GM12892 (cell line): ENCODE results near the gene MPPE1.

ENCODE experiments used
- DNase-seq: peaks from one replicate; pipeline ENCODE4 v3.0.0; 2011; ENCODE audit not compliant: insufficient read length
- FAIRE-seq: peaks from 2 replicates; lab custom pipeline; 2011; peaks lifted over from hg19 to GRCh38; lab: Jason Lieb, UNC
- POLR2A ChIP-seq: IDR thresholded peaks from 2 replicates; pipeline ENCODE4 v1.6.1; 2011; ENCODE audit warnings: low read depth, low read length, control low read depth
- POLR2AphosphoS5 ChIP-seq: IDR thresholded peaks from 2 replicates; pipeline ENCODE4 v1.6.1; 2011; ENCODE audit warnings: low read depth, low read length, control low read depth
- TAF1 ChIP-seq: IDR thresholded peaks from 2 replicates; pipeline ENCODE4 v1.6.1; 2011; ENCODE audit warnings: low read depth, mild to moderate bottlenecking, control low read depth, low read length, borderline replicate concordance

The MPPE1 gene

DNA sequence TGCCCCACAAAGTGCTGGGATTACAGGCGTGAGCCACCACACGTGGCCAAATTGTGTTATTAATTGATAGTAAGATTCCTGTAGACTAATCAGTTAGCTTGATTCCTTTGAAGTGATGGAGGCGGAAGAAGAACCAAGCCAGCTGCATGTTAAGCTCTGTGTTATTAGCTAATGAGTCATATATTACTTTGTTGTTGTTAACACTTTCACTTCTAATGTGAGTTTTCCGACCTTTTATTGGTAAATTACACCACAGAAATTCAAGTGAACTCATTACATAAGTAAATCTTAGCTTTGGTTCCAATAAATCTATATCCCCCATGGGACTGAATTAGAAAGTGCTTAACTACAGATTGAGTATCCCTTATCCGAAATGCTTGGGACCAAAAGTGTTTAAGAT, 36.6 kb downstream of the MPPE1 start:
- DNase-seq (no peak), FAIRE-seq (no peak)
- no peak for TF ChIP-seq TAF1
- TF ChIP-seq POLR2A: no peak
- no peak for TF ChIP-seq POLR2AphosphoS5

DNA sequence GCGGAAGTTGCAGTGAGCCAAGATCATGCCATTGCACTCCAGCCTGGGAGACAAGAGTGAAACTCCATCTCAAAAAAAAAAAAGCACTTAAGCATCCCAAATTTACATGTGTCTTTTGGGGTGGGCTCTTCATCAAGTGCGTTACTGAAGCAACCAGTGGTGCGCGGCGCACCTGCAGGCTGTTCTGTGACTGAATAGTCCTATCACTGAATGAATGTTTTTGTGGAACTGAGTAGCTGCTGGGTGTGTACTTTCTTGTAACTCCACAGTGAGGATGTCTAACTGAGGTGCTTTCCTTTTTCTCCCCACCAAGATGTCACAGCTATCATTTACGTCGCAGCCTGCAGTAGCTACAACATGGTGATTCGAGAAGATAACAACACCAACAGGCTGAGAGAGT, 39.9 kb downstream of the MPPE1 start:
- DNase-seq (no peak), FAIRE-seq (no peak)
- no peak for TF ChIP-seq POLR2A
- TF ChIP-seq TAF1: no peak
- TF ChIP-seq POLR2AphosphoS5: no peak

DNA sequence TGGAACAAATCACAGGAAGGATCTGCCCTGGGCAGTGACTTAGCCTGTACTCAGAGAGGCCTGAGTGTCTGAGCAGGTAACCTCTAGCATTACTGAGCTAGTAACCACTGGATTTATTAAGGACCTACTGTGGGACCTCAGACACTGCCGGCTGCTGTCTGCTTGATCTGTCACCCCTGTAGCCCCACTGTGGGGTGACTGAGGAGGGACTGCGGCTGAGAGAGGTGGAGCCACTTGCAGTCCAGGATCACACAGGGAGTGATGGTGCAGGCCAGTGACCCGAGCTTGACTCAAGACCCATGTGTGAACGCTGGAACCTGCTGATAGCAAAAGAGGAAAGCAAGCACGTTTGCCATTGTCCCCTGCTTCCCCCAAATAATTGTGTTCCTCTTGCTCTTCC, 41.4 kb downstream of the MPPE1 start:
- FAIRE-seq (no peak), DNase-seq (no peak)
- TF ChIP-seq TAF1 (no peak), POLR2AphosphoS5 (no peak), POLR2A (no peak)

DNA sequence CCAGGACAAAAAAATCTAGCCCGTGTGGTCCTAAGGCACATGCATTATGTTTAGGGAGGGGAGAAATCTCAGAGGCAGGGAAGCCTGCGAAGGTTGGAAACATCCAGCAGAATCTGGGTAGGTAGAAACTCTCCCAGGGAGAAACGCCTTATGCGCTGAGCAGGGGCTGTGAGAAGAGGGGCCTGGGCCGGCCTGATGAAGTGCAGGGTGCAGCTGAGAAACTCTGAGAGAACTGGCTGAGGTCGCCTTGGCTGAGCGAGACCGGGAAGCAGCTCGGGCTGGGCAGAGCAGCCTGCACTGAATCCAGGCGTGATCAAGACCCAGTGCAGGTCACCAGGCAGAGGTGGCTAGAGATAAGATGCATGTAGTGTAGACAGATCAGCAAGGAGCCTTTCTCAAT, 41.8 kb downstream of the MPPE1 start:
- TF ChIP-seq POLR2AphosphoS5 (no peak), TAF1 (no peak), POLR2A (no peak)
- DNase-seq (no peak), FAIRE-seq (no peak)

DNA sequence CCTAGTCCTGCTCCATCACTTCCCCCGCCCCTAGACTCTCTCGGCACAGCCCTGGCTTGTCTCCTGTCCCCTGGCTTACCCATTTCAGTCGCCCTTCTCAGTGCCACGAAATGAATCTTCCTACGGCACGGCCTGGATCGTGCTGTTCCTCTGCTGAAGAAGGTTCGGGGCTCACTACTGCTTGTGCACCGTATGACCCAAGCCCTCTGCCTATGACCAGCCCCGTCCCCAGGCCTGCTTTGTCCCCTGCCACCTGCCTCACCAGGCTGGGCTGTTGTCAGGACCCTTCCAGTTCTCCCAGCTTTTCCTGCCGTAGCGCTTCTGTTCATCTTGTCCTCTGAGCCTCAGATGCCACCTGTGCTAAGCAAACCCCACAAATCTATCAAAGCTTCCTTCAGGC, 43.0 kb downstream of the MPPE1 start:
- DNase-seq: no peak
- TF ChIP-seq POLR2A (no peak), TAF1 (no peak), POLR2AphosphoS5 (no peak)
- FAIRE-seq: no peak

DNA sequence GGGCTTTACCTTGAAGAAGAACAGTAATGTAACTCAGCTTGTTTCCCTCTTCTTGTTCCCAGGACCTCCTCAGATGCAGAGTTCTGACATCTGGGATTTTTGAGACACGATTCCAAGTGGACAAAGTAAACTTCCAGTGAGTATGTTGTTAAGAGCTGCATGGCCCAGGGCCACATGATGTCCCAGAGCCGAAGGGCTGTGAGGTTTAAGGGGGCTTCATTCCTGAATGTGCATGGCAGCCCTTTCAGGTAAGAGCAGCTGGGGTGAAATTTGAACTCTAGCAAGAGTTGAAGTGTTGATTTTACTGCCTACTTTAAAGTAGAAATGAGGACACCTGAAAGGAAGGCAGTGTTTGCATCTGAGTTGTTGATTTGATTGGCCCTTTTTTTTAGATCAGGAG, 43.6 kb downstream of the MPPE1 start:
- FAIRE-seq (no peak), DNase-seq (no peak)
- TF ChIP-seq POLR2A: no peak
- no peak for TF ChIP-seq TAF1
- no peak for TF ChIP-seq POLR2AphosphoS5

DNA sequence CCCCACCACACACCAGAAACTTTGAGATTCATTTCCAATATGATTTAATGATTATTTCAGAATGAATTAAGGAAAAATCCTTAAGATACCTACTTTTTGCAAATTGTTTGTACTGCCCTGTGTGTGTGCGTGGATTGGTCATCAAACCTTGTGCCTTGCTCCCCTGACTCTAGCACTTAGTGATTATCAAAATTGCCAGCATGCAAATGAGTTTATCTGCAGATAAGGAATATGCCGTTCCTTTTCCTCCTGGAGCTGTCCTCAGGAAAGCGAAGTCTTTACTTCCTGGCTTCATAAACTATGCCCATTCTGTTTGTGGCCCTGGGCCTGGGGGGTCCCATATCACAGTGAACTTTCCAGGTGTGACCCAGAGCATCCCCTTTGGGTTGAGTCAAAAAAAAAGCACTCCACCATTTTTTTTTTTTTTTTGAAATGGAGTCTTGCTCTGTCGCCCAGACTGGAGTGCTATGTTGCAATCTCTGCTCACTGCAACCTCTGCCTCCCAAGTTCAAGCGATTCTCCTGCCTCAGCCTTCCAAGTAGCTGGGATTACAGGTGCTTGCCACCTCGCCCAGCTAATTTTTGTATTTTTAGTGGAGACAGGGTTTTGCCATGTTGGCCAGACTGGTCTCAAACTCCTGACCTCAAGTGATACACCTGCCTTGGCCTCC, 45.5 kb downstream of the MPPE1 start:
- FAIRE-seq (no peak), DNase-seq (no peak)
- TF ChIP-seq POLR2AphosphoS5: no peak
- TF ChIP-seq POLR2A: no peak
- no peak for TF ChIP-seq TAF1

DNA sequence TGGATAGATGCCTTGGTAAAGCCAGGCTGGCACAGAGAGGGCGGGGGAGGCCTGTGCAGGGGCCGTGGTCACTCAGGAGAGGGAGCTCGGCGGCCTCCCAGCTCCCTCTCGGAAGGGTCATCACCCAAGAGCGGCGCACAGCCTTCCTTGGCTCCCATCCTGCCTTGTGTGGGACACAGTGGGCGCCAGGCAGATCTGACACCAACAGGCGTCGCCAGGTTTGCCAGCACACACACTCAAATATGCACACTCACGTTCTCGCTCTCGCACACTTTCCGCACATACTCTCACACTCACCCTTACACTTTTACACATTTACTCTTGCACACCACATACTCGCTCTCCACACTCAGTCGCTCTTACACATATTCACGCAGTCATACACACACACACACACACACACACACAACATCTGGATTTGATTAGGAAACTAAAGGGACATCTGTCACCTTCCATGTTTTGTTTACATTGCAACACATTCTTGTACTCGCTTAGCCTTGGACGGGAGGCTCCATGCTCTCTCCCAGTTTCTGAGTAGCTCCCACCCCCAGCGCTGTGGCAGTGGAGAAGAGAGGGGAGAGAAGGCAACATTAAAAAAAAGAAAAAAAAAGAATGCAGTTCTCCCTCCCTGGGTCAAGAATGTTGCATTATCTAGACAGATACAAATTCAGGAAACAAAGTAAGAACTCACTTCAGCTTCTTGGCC, 46.4 kb downstream of the MPPE1 start:
- DNase-seq (no peak), FAIRE-seq (no peak)
- TF ChIP-seq POLR2AphosphoS5 (no peak), TAF1 (no peak), POLR2A (no peak)

DNA sequence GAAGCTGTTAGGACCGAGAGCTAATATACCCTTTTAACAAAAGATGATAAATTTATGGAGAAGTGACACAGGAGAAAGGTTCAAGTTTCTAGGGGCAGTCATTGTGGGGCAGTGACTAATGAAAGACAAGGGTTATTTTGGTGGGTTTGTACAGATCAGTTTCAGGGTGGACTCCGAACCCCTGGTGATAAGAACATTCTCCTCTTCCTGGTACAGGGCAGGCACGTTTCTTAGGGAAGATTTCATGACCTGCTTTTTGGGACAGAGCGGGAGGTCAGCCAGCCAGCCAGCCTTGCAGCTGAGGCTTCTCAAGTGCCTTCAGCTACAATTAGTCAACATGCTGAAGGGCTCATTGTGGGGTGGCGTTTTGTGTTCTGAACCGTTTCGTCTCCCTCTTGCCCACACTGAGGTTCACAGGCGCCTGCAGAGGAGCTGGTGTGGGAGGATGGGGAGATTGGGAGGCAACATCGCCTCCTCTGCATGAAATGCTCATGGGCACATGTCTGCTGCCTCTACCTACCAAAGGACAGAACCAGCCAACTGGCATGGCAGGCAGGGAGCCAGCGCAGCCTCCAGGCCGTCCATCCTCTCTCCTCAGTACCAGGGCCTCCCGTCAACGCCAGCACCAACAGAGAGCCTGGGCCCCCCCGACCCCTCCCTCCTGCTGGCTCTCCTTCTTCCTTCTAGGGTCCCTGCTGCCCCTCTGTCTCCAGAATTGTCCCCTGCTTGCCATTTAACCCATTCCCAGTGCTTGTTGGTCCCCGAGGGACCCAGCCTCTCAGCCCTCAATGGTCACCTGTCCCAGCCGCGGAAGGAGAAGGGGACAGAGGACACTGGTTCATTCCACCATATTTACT, 47.3 kb downstream of the MPPE1 start:
- no peak for DNase-seq
- TF ChIP-seq POLR2A (no peak), TAF1 (no peak), POLR2AphosphoS5 (no peak)
- FAIRE-seq: no peak

DNA sequence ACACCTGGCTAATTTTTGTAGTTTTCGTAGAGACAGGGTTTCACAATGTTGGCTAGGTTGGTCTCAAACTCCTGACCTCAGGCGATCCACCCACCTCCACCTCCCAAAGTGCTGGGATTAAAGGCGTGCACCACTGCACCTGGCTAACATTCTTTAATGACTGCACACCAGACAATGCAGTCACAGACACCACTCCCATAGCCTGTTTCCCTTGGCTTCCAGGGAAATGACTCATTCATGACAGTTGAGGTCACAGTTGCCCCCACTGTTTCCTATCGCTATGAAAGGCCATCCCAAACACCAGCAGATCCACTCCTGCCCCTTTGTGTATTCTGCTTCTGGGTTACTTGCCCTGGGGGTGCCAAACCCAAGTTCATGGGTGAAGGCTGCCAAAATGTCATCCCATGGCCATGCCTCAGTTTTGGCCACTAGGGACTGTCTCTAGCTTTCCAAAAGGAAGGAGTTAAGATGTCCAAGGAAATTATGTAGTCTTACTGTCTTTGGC, 48.2 kb downstream of the MPPE1 start:
- no peak for TF ChIP-seq POLR2AphosphoS5
- no peak for TF ChIP-seq POLR2A
- TF ChIP-seq TAF1: no peak
- no peak for DNase-seq
- FAIRE-seq: no peak

DNA sequence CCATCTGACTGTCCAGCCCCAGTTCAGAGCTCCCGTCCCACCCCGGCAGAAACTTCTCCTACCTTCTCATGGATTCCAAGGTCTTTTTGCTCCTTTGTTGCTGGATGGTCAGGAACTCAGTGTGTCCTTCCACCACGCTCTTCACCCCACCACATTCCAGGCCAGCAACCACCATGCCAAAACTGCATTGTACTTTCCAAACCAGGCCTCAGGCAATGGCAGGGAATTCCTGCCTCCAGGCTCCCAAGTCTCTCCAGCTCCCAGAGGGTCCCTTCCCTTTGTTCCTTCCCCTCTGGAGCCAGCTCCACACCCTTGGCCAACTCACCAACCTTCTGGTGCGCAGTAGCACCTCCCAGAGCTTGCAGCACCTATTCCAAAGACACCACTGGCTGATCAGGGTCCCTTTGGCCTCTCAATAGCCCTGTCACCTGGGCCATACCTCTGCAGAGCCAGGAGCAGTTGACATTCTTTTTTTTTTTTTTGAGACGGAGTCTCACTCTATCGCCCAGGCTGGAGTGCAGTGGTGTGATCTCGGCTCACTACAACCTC, 48.8 kb downstream of the MPPE1 start:
- no peak for DNase-seq
- no peak for TF ChIP-seq TAF1
- TF ChIP-seq POLR2AphosphoS5: no peak
- no peak for TF ChIP-seq POLR2A
- FAIRE-seq: no peak
